Gastroesophageal sphincter (tissue), 4 donors: Measurements from ENCODE around the gene EXOSC7. TPM values are rescaled to one million over a fixed set of nuclear protein-coding genes. Genes with fewer than 3 reads are reported as not detected.

Source experiments
- ATAC-seq: fragments of 150-250 bp; one replicate; pipeline ENCODE4 v1.9.1; 2016; ENCODE audit warnings: mild to moderate bottlenecking, moderate library complexity
- H3K27ac ChIP-seq, 4 donors: fragments of 200-600 bp; sonication (generic) in 3 of 4; 1 replicate in 3 of 4; 2 replicates in 1 of 4; pipeline ENCODE4 v1.5.1; 2016 to 2019
- H3K27me3 ChIP-seq: fragments of 200-600 bp; sonication (generic); one replicate; pipeline ENCODE4 v1.5.1; 2019
- H3K36me3 ChIP-seq, 2 donors: fragments of 200-600 bp; sonication (generic); one replicate each; pipeline ENCODE4 v1.5.1; 2019; ENCODE audit warnings: control low read depth in 1 of 2
- H3K4me1 ChIP-seq, 3 donors: fragments of 200-600 bp; sonication (generic); 1 replicate in 2 of 3; 2 replicates in 1 of 3; pipeline ENCODE4 v1.5.1; 2016 to 2019; ENCODE audit warnings: control low read depth in 2 of 3
- H3K4me3 ChIP-seq, 2 donors: fragments of 200-600 bp; sonication (generic); one replicate each; pipeline ENCODE4 v1.5.1; 2019; ENCODE audit warnings: mild to moderate bottlenecking in 1 of 2, moderate library complexity in 1 of 2
- H3K9me3 ChIP-seq, 3 donors: fragments of 200-600 bp; sonication (generic); one replicate each; pipeline ENCODE4 v1.5.1; 2017 to 2019; ENCODE audit warnings: control low read depth in 2 of 3
- CTCF ChIP-seq, 4 experiments: fragments of 200-600 bp in 2 of 4; fragments of 450-650 bp in 2 of 4; sonication (generic) in 1 of 4; IDR thresholded peaks; one replicate each; pipeline ENCODE4 v1.5.1; 2017 to 2019; ENCODE audit warnings: antibody characterized with exemption in 4 of 4, mild to moderate bottlenecking in 2 of 4, moderate library complexity in 2 of 4
- EP300 ChIP-seq: sonication (generic); formaldehyde crosslinking; IDR thresholded peaks from one replicate; pipeline ENCODE4 v1.6.1; 2017; ENCODE audit warnings: antibody characterized with exemption, mild to moderate bottlenecking
- POLR2A ChIP-seq, 2 donors: fragments of 450-650 bp; IDR thresholded peaks; one replicate each; pipeline ENCODE4 v1.6.1; 2017; ENCODE audit warnings: antibody characterized with exemption in 2 of 2, mild to moderate bottlenecking in 2 of 2, moderate library complexity in 1 of 2
- POLR2AphosphoS5 ChIP-seq: sonication (generic); formaldehyde crosslinking; IDR thresholded peaks from one replicate; pipeline ENCODE4 v1.6.1; 2017; ENCODE audit warnings: antibody characterized with exemption
- WGBS, 2 donors: methylation state at CpG; one replicate each; pipeline ENCODE4 v1.1.5; 2018; ENCODE audit warnings: low coverage in 1 of 2; 5-methylcytosine and 5-hydroxymethylcytosine counted together
- total RNA-seq, 4 donors: library from RNA; depleted of rRNA; stranded (reverse); fragments of >200 nt; gene quantifications; one replicate each; pipeline ENCODE4 v1.1.0, GENCODE V29; 2016

The EXOSC7 gene
- total RNA-seq, 4 donors from 2014 or later: 40.6 to 52.8 (median 46.0) TPM

- Histone ChIP-seq H3K27ac (peak overlapping the region in 3 of 4 donors; percentile 13 to 56 (median 48)), H3K36me3 (no peaks in the 10 kb centered on the region), H3K4me1 (peaks cover 3 to 46% (median 22%) of the 10 kb centered on the region in 3 donors), H3K9me3 (no peaks in the 10 kb centered on the region), H3K4me3 (no peak overlapping the region), H3K27me3 (no peaks in the 10 kb centered on the region)
- ATAC-seq: peak; percentile 85
- no peak for TF ChIP-seq POLR2AphosphoS5
- no peak for TF ChIP-seq POLR2A (IDR thresholded peaks at IDR 0.05)
- TF ChIP-seq CTCF (IDR thresholded peaks at IDR 0.05): no peak
- no peak for TF ChIP-seq EP300
- 51 to 73% methylated on average over 7 to 8 of the region's 12 CpGs for WGBS, 2 donors
These were observed 45.7 kb downstream of the EXOSC7 start for GRCh38 chr3:45021524-45022297.

- H3K4me1 ChIP-seq: peaks cover 3 to 56% (median 40%) of the 10 kb centered on the region in 3 donors
These were observed 47.6 kb downstream of the EXOSC7 start for GRCh38 chr3:45023675-45024074.

GRCh38 chr3:45024542-45025255, 48.7 kb downstream of the EXOSC7 start:
- ATAC-seq: no peak
- WGBS, 2 donors: 48 to 67% methylated on average over 3 to 5 of the region's 6 CpGs

More at GRCh38 chr3:45023675-45024074, 47.6 kb downstream of the EXOSC7 start:
- 83% methylated on average over 1 to 3 of the region's 3 CpGs for WGBS, 2 donors
- Histone ChIP-seq H3K9me3 (no peaks in the 10 kb centered on the region), H3K4me3 (no peak overlapping the region), H3K36me3 (no peaks in the 10 kb centered on the region), H3K27me3 (no peaks in the 10 kb centered on the region), H3K27ac (no peak overlapping the region)
- TF ChIP-seq POLR2AphosphoS5: no peak
- TF ChIP-seq EP300: no peak
- no peak for ATAC-seq

GRCh38 chr3:45026038-45026437, 50.0 kb downstream of the EXOSC7 start, which contains the start of gene CLEC3B:
TSS of gene CLEC3B (plus strand) at chr3:45026303. CDS start at chr3:45026363, 60 bp downstream.
- Histone ChIP-seq H3K27me3 (no peaks in the 10 kb centered on the region), H3K4me1 (peaks cover 3 to 72% (median 52%) of the 10 kb centered on the region in 3 donors), H3K9me3 (no peaks in the 10 kb centered on the region), H3K27ac (peak within 1 kb of the TSS; percentile 3 to 81 (median 78)), H3K4me3 (peak within 1 kb of the TSS; percentile 2 to 44), H3K36me3 (peaks cover 0 to 2% of the 10 kb centered on the region in 2 donors)
- peak; percentile 50 for ATAC-seq
- TF ChIP-seq CTCF (IDR thresholded peaks at IDR 0.05) (no peak), POLR2AphosphoS5 (peak; percentile 56)
- WGBS, 2 donors: 0% methylated on average over 1 to 2 of the region's 13 CpGs

More at GRCh38 chr3:45024542-45025255, 48.7 kb downstream of the EXOSC7 start:
- peak overlapping the region in 3 of 4 donors; percentile 77 to 81 (median 80) for H3K27ac ChIP-seq
- no peaks in the 10 kb centered on the region for H3K9me3 ChIP-seq
- no peak for TF ChIP-seq EP300
- no peak for TF ChIP-seq POLR2AphosphoS5
- no peak for TF ChIP-seq POLR2A (IDR thresholded peaks at IDR 0.05)
- no peak for TF ChIP-seq CTCF (IDR thresholded peaks at IDR 0.05)
- no peak overlapping the region for H3K4me3 ChIP-seq
- peaks cover 3 to 66% (median 49%) of the 10 kb centered on the region in 3 donors for H3K4me1 ChIP-seq
- no peaks in the 10 kb centered on the region for H3K36me3 ChIP-seq
- no peaks in the 10 kb centered on the region for H3K27me3 ChIP-seq

- ATAC-seq: peak; percentile 81
- Histone ChIP-seq H3K27ac (peak overlapping the region; percentile 3 to 81 (median 78)), H3K9me3 (no peaks in the 10 kb centered on the region), H3K4me1 (peaks cover 3 to 66% (median 52%) of the 10 kb centered on the region in 3 donors), H3K27me3 (no peaks in the 10 kb centered on the region), H3K36me3 (peaks cover 0 to 12% of the 10 kb centered on the region in 2 donors), H3K4me3 (peak overlapping the region in 1 of 2 donors; percentile 44)
- no peak for TF ChIP-seq EP300
- TF ChIP-seq POLR2AphosphoS5: no peak
- TF ChIP-seq POLR2A (IDR thresholded peaks at IDR 0.05): no peak
- no peak for TF ChIP-seq CTCF (IDR thresholded peaks at IDR 0.05)
- WGBS, 2 donors: 15 to 30% methylated on average over 2 to 3 of the region's 4 CpGs
These were observed 50.9 kb downstream of the EXOSC7 start for GRCh38 chr3:45026957-45027356.
